K562 (cell line): ENCODE data around the gene BIRC7. TPM values are rescaled to one million over a fixed set of nuclear protein-coding genes. Genes with fewer than 3 reads are reported as not detected.

Experiments used
- ATAC-seq: fragments of 200-7000 bp; cut with Tn5 transposase; 3 replicates; pipeline ENCODE4 v1.9.1; 2020; ENCODE audit warnings: moderate library complexity
- BruUV-seq: library from RNA; stranded (reverse); fragments of 400-500 nt; replicated peaks from 2 replicates; lab custom pipeline; 2021; lab: Mats Ljungman, UMichigan
- CTCF ChIA-PET: fragments of 300-600 bp; formaldehyde crosslinking; extraction: SDS; loops from one replicate; lab custom pipeline; 2021; ENCODE audit warnings: low intra/inter-chr PET ratio; lab: Yijun Ruan, JAX
- POLR2A ChIA-PET: fragments of 300-600, 350-650 bp; sonication (Branson Sonifier 250); formaldehyde crosslinking; extraction: SDS; loops from one replicate; lab custom pipeline; 2021; ENCODE audit warnings: antibody characterized with exemption, inconsistent platforms; lab: Yijun Ruan, JAX
- DNase-seq, 4 experiments: peaks; one replicate each; pipeline versions ENCODE4 v3.0.0 to v3.0.0-alpha.2; 2011 to 2018; ENCODE audit warnings: low spot score in 3 of 4, mixed read lengths in 3 of 4; ENCODE audit errors: extremely low read depth in 1 of 4
- FAIRE-seq: peaks from 2 replicates; lab custom pipeline; 2011; peaks lifted over from hg19 to GRCh38; lab: Jason Lieb, UNC
- H2AFZ ChIP-seq: 2 replicates; pipeline ENCODE4 v1.6.0; 2011; ENCODE audit warnings: low read depth, low read length, control low read depth, inconsistent platforms
- H3K27ac ChIP-seq: fragments of 200-600 bp; 3 replicates; pipeline ENCODE4 v1.8.0; 2011; ENCODE audit warnings: low read depth, mild to moderate bottlenecking, control low read depth, inconsistent platforms, low read length, moderate library complexity, mixed read lengths; ENCODE audit errors: extremely low read depth
- H3K27me3 ChIP-seq, 2 experiments: fragments of 300-600 bp in 1 of 2; 2 replicates in 1 of 2; 3 replicates in 1 of 2; pipeline versions ENCODE4 v1.6.0 to v1.8.0; 2011; ENCODE audit warnings: inconsistent platforms in 2 of 2, low read length in 2 of 2, mild to moderate bottlenecking in 1 of 2, mixed read lengths in 1 of 2, moderate library complexity in 1 of 2; ENCODE audit not compliant: control insufficient read depth in 2 of 2, insufficient read depth in 2 of 2
- H3K36me3 ChIP-seq: fragments of 300-600 bp; 3 replicates; pipeline ENCODE4 v1.8.0; 2011; ENCODE audit warnings: mild to moderate bottlenecking, low read length, inconsistent platforms; ENCODE audit not compliant: control insufficient read depth, insufficient read depth
- H3K4me1 ChIP-seq, 2 experiments: fragments of 200-600 bp in 1 of 2; replicated peaks in 1 of 2; 2 replicates in 1 of 2; 3 replicates in 1 of 2; pipeline versions ENCODE4 v1.5.1 to v1.8.0; 2011; ENCODE audit warnings: inconsistent platforms in 2 of 2, low read length in 2 of 2, mild to moderate bottlenecking in 1 of 2, mixed read lengths in 1 of 2, moderate library complexity in 1 of 2; ENCODE audit not compliant: control insufficient read depth in 2 of 2, insufficient read depth in 2 of 2
- H3K4me2 ChIP-seq: 2 replicates; pipeline ENCODE4 v1.6.1; 2011; ENCODE audit warnings: low read length, control low read depth, inconsistent platforms, mixed read lengths; ENCODE audit not compliant: insufficient read depth
- H3K4me3 ChIP-seq: fragments of 200-600 bp; sonication (generic), shearing (Covaris generic); 2 replicates; pipeline ENCODE4 v1.5.1; 2016; ENCODE audit warnings: control low read depth, inconsistent platforms
- H3K79me2 ChIP-seq: fragments of 200-600 bp; 3 replicates; pipeline ENCODE4 v1.8.0; 2011; ENCODE audit warnings: low read length, inconsistent platforms; ENCODE audit not compliant: control insufficient read depth, insufficient read depth
- H3K9ac ChIP-seq, 2 experiments: 2 replicates each; pipeline versions ENCODE4 v1.6.0 to v1.6.1; 2011; ENCODE audit warnings: low read depth in 2 of 2, low read length in 2 of 2, control low read depth in 1 of 2, inconsistent platforms in 1 of 2, mild to moderate bottlenecking in 1 of 2, mixed read lengths in 1 of 2; ENCODE audit not compliant: insufficient read depth in 1 of 2
- H3K9me1 ChIP-seq: one replicate; pipeline ENCODE4 v1.6.0; 2011; ENCODE audit warnings: inconsistent platforms, mild to moderate bottlenecking, low read length, moderate library complexity; ENCODE audit not compliant: control insufficient read depth, insufficient read depth
- H3K9me3 ChIP-seq: replicated peaks from 2 replicates; pipeline ENCODE4 v1.5.1; 2011; ENCODE audit warnings: low read depth, low read length, inconsistent platforms; ENCODE audit not compliant: control insufficient read depth, insufficient read depth
- H4K20me1 ChIP-seq: replicated peaks from 2 replicates; pipeline ENCODE4 v1.6.1; 2011; ENCODE audit warnings: low read length, inconsistent platforms, mixed read lengths; ENCODE audit not compliant: control insufficient read depth, insufficient read depth
- BACH1 ChIP-seq: fragments of 200-800 bp; sonication (Bioruptor generic); IDR thresholded peaks from 2 replicates; pipeline ENCODE4 v1.6.1; 2016; ENCODE audit warnings: missing genetic modification characterization, missing compliant biosample characterization
- ERF ChIP-seq: fragments of 450-650 bp; formaldehyde crosslinking; IDR thresholded peaks from 2 replicates; pipeline ENCODE4 v1.4.0; 2020; ENCODE audit warnings: mild to moderate bottlenecking, mixed read lengths
- HDAC1 ChIP-seq, 2 experiments: fragments of 450-650 bp; IDR thresholded peaks; 2 replicates each; pipeline ENCODE4 v1.6.1; 2016 to 2017; ENCODE audit warnings: inconsistent platforms in 1 of 2, mild to moderate bottlenecking in 1 of 2, moderate library complexity in 1 of 2
- HNRNPK ChIP-seq: fragments of 200-400 bp; formaldehyde crosslinking; IDR thresholded peaks from one replicate; pipeline ENCODE4 v1.6.1; 2018; ENCODE audit warnings: mild to moderate bottlenecking, low read depth, low read length; ENCODE audit not compliant: poor library complexity, severe bottlenecking
- NEUROD1 ChIP-seq: fragments of 150-350 bp; IDR thresholded peaks from 2 replicates; pipeline ENCODE4 v1.6.1; 2014; ENCODE audit warnings: borderline replicate concordance, low read length, low read depth; ENCODE audit not compliant: partially characterized antibody
- TAF15 ChIP-seq: fragments of 200-400 bp; formaldehyde crosslinking; IDR thresholded peaks from 2 replicates; pipeline ENCODE4 v1.6.1; 2017; ENCODE audit warnings: mild to moderate bottlenecking, low read depth, low read length, moderate library complexity
- ZNF76 ChIP-seq: fragments of 250-450 bp; sonication (Bioruptor Pico); IDR thresholded peaks from 2 replicates; pipeline ENCODE4 v1.4.0; 2020; ENCODE audit warnings: mild to moderate bottlenecking, moderate library complexity, borderline replicate concordance
- WGBS: fragments of 100-300 bp; shearing (Covaris generic); methylation state at CpG from one replicate; pipeline ENCODE4 v1.1.6; 2016; ENCODE audit warnings: low coverage, mixed read lengths; ENCODE audit not compliant: insufficient coverage; ENCODE audit errors: missing lambda C conversion rate; 5-methylcytosine and 5-hydroxymethylcytosine counted together
- in situ Hi-C: fragments of 300-500 bp; cut with MboI; formaldehyde crosslinking; loops from 4 replicates; pipeline ENCODE4 v1.15.0; 2018; ENCODE audit warnings: inconsistent platforms, mixed read lengths
- intact Hi-C: fragments of 100-400 bp; cut with micrococcal nuclease; formaldehyde crosslinking; loops from 2 replicates; pipeline ENCODE4 v1.14.2; 2022
- polyA plus RNA-seq, 8 experiments: library from polyadenylated mRNA; depleted of rRNA in 4 of 8; stranded (reverse) in 5 of 8; unstranded in 3 of 8; fragments of >200 nt; fragmentation: Nextera tagmentation in 2 of 8; fragmentation: Illumina TruSeq in 1 of 8; extraction: Ambion mirVana in 2 of 8; extraction: Trizol in 1 of 8; gene quantifications; 2 replicates each; pipeline versions ENCODE4 v1.2.1 to v1.2.3, GENCODE V29; 2011 to 2014; ENCODE audit warnings: inconsistent platforms in 1 of 8, missing spikeins in 1 of 8
- total RNA-seq, 7 experiments: library from RNA; depleted of rRNA in 6 of 7; stranded (reverse); fragments of >200 nt in 6 of 7; fragmentation: Illumina TruSeq in 2 of 7; extraction: Trizol in 2 of 7; gene quantifications; 2 replicates each; pipeline versions ENCODE4 v1.2.1 to v1.2.3, GENCODE V29; 2011 to 2021; ENCODE audit warnings: low replicate concordance in 1 of 7
- TF ChIP-seq, protein P1 (sequence below): sonication (generic); formaldehyde crosslinking; IDR thresholded peaks from 2 replicates; pipeline ENCODE4 v1.8.0; 2022; ENCODE audit warnings: mild to moderate bottlenecking, missing genetic modification reagents, borderline replicate concordance

BIRC7 gene
- total and polyA plus RNA-seq, 9 of the 15 experiments (the other 6 are each of a cell fraction or from before 2014, with no cell fraction given) = 0.14 to 0.19 (median 0.16) TPM; not detected in 5

GRCh38 chr20:63286781-63287696 is 51.3 kb downstream of the BIRC7 start:
- no peaks in the 10 kb centered on the region for H3K27me3 ChIP-seq
- in situ Hi-C loops = no loop called here
- no peak for DNase-seq
- H3K4me1 ChIP-seq = peaks cover 0 to 47% of the 10 kb centered on the region in 2 experiments; a peak in 2 of 5 replicates
- H3K9me1 ChIP-seq = peaks cover 10% of the 10 kb centered on the region
- H3K9ac ChIP-seq = no peak overlapping the region; a peak in 1 of 4 replicates
- H3K4me3 ChIP-seq = no peak overlapping the region
- ATAC-seq = no peak
- H3K79me2 ChIP-seq = no peaks in the 10 kb centered on the region
- FAIRE-seq = no peak
- intact Hi-C loops = no loop called here
- ChIA-PET CTCF (no interaction called here), POLR2A (interaction anchor here (0.5 to 1.0 kb wide), 8 partner anchors 9 to 667 kb away, joined by 3 to 5 read pairs (median 4); no protein-coding TSS in a partner anchor)
- BruUV-seq = no TSS peak
- no peak overlapping the region for H3K27ac ChIP-seq
- H3K36me3 ChIP-seq = peaks cover 60% of the 10 kb centered on the region; the same call in 2 of the 3 replicates
- peaks cover 25% of the 10 kb centered on the region for H4K20me1 ChIP-seq
- 90% methylated on average over 22 of the region's 23 CpGs for WGBS
- no peak overlapping the region for H3K4me2 ChIP-seq
- TF ChIP-seq ZNF76 (CRISPR knock-in tag) = no peak
- TF ChIP-seq, protein P1, sequence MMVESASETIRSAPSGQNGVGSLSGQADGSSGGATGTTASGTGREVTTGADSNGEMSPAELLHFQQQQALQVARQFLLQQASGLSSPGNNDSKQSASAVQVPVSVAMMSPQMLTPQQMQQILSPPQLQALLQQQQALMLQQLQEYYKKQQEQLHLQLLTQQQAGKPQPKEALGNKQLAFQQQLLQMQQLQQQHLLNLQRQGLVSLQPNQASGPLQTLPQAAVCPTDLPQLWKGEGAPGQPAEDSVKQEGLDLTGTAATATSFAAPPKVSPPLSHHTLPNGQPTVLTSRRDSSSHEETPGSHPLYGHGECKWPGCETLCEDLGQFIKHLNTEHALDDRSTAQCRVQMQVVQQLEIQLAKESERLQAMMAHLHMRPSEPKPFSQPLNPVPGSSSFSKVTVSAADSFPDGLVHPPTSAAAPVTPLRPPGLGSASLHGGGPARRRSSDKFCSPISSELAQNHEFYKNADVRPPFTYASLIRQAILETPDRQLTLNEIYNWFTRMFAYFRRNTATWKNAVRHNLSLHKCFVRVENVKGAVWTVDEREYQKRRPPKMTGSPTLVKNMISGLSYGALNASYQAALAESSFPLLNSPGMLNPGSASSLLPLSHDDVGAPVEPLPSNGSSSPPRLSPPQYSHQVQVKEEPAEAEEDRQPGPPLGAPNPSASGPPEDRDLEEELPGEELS (CRISPR knock-in tag) = no peak
- TF ChIP-seq NEUROD1 = no peak
- TF ChIP-seq BACH1 (tag) = no peak
- TF ChIP-seq HNRNPK = no peak
- no peak for TF ChIP-seq TAF15
- no peak for TF ChIP-seq ERF
- TF ChIP-seq HDAC1 (IDR thresholded peaks at IDR 0.05) = no peak
- H2AFZ ChIP-seq = no peak overlapping the region
- H3K9me3 ChIP-seq = no peaks in the 10 kb centered on the region
